Glutamatergic neuron (in vitro differentiated cells): ENCODE measurements around the gene LRRC4B. TPM values are rescaled to one million over a fixed set of nuclear protein-coding genes. Genes with fewer than 3 reads are reported as not detected.

ENCODE experiments used
- DNase-seq: peaks from one replicate; pipeline ENCODE4 v3.0.0; 2022
- H3K27ac Mint-ChIP-seq: one replicate; pipeline ENCODE4 v1.8.0; 2020; ENCODE audit warnings: mild to moderate bottlenecking, mixed read lengths, inconsistent platforms; ENCODE audit not compliant: unreplicated experiment
- H3K27me3 Mint-ChIP-seq: one replicate; pipeline ENCODE4 v1.8.0; 2020; ENCODE audit warnings: mild to moderate bottlenecking, moderate library complexity, mixed read lengths, inconsistent platforms; ENCODE audit not compliant: unreplicated experiment
- H3K36me3 Mint-ChIP-seq: one replicate; pipeline ENCODE4 v1.8.0; 2020; ENCODE audit warnings: mild to moderate bottlenecking, mixed read lengths, inconsistent platforms; ENCODE audit not compliant: unreplicated experiment
- H3K4me1 Mint-ChIP-seq: one replicate; pipeline ENCODE4 v1.8.0; 2020; ENCODE audit warnings: mild to moderate bottlenecking, low read depth, mixed read lengths, inconsistent platforms; ENCODE audit not compliant: unreplicated experiment
- H3K4me3 Mint-ChIP-seq: one replicate; pipeline ENCODE4 v1.8.0; 2020; ENCODE audit warnings: mild to moderate bottlenecking, mixed read lengths, inconsistent platforms; ENCODE audit not compliant: unreplicated experiment
- H3K9me3 Mint-ChIP-seq: one replicate; pipeline ENCODE4 v1.8.0; 2020; ENCODE audit warnings: mild to moderate bottlenecking, moderate library complexity, mixed read lengths, inconsistent platforms; ENCODE audit not compliant: unreplicated experiment
- CTCF ChIP-seq: fragments of 200-600 bp; sonication (generic); IDR thresholded peaks from one replicate; pipeline ENCODE4 v1.5.0; 2021; ENCODE audit not compliant: partially characterized antibody, unreplicated experiment
- total RNA-seq: library from RNA; stranded (reverse); fragmentation: NEBNext Ultra II Directional; extraction: Animal tissue kit (Norgen Biotek cat#: 25700); gene quantifications from one replicate; pipeline ENCODE4 v1.2.1, GENCODE V29; 2021; ENCODE audit not compliant: unreplicated experiment

Gene LRRC4B
- total RNA-seq, 1 donor from 2014 or later = 28.5 TPM

DNA sequence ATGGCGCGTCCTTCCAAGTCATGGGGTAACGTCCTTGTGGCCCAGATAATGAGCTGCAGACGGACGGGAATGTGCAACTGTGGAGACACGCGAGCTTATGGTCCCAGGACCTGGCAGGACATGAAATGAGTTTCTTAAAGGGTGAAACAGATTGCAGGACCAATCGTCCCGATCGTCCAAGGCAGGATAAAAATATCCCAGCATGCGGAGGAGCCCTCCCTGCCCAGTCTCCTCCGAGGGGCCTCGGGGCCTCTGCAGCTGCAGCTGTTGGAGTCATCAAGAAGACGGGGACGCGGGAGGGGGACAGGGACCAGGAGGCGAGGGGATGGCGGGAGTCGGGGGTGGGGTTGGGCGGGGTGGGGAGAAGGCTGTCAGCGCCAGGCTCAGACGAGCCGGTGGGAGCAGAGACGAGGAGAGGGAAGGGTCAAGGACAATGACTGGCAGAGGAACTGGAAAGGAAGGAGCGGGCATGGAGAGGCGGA, 77.2 kb downstream of the LRRC4B start:
- TF ChIP-seq CTCF = no peak
- Mint-ChIP-seq H3K27ac (peak overlapping the region; percentile 55), H3K9me3 (peaks cover 17% of the 10 kb centered on the region), H3K4me3 (peak overlapping the region; percentile 77), H3K27me3 (peaks cover 15% of the 10 kb centered on the region), H3K4me1 (peaks cover 21% of the 10 kb centered on the region), H3K36me3 (peaks cover 13% of the 10 kb centered on the region)
- no peak for DNase-seq

DNA sequence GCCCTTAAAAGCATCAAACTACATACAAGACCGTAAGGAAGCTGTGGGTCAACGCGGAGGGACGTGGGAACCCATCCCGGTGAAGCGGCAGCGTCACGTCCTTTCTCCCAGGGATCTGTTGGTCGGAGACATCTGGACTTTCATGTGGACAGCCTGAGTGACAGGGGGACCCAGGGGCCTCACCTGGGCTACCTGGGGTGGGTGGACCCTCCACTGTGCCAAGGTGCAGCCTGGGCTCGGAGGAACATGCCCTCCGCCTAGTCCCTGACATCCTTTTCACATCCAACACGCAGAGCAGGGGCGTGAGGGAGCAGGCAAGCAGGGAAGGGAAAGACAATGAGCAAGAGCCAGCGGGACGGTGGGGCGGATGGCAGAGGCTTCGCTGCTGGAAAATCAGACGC, 77.8 kb downstream of the LRRC4B start:
- peaks cover 18% of the 10 kb centered on the region for H3K36me3 Mint-ChIP-seq
- TF ChIP-seq CTCF = no peak
- H3K4me1 Mint-ChIP-seq = peaks cover 21% of the 10 kb centered on the region
- peaks cover 15% of the 10 kb centered on the region for H3K27me3 Mint-ChIP-seq
- peaks cover 20% of the 10 kb centered on the region for H3K9me3 Mint-ChIP-seq
- no peak for DNase-seq
- no peak overlapping the region for H3K4me3 Mint-ChIP-seq
- H3K27ac Mint-ChIP-seq = peak overlapping the region; percentile 55

DNA sequence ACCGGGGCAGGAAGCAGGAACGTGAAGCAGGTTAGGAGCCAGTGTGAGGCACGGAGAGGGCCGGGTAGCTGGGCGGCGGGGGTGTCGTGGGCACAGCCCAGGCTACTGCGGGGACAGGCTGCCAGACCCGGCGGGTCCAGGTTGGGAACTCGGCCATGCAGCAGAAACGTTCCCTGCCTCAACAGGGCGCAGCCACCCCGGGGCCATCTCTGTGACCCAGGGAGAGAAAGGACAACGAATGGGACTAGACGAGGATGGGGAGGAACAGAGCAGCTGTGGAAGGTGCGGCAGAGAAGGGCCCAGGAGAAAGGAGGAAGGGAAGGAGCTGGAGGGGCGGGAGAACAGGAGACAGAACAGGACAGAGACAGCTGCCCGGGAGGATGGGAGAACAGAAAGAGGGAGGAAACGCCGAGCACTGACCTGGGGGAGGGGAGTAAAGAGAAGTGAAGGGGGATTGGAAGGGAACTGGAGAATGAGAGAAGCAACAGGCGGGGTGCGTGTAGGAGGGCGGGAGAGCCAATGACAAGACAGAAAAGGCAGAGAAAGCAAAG, 78.7 kb downstream of the LRRC4B start:
- no peak for DNase-seq
- TF ChIP-seq CTCF = no peak
- Mint-ChIP-seq H3K9me3 (peaks cover 20% of the 10 kb centered on the region), H3K4me1 (peaks cover 21% of the 10 kb centered on the region), H3K27ac (peak overlapping the region; percentile 78), H3K36me3 (peaks cover 21% of the 10 kb centered on the region), H3K27me3 (peaks cover 15% of the 10 kb centered on the region), H3K4me3 (peak overlapping the region; percentile 61)

DNA sequence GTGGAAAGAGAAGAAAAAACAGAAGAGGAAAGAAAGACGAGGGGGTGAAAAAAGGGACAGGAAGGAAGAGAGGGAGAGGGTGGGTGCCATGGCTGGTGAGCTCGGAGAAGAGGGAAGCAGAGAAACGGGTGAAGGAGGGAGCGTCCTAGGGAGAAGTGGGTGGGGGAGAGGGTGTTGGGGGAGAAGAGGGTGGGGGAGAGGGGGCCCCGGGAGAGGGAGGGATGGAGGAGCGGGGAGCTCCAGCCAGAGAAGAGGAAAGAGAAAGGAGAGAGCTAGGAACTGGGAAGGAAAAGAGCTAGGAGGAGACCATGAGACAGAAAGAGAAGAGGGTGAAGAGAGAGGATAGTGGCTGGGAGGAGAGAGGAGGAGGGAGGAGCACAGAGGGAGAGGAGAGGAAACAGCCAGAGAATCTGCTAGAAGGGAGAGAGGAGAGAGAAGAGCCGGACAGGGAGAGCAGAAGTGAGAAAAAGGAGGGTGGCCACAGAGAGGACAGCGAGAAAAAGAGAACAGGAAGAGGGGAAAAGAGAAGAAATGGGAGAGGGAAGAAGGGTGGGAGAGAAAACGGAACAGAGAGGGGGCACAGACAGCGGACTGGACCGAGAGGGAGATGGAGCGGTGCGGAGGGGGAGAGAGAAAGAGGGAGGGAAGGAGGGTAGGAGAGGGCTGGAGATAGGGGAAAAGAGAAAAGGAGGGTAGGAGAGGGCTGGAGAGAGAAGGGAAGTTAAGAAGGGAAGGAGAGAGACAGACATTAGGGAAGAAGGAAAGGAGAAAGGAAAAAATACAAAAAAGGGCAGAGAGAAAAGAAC, 79.6 kb downstream of the LRRC4B start:
- Mint-ChIP-seq H3K27me3 (peaks cover 15% of the 10 kb centered on the region), H3K27ac (peak overlapping the region; percentile 84), H3K4me3 (peak overlapping the region; percentile 25), H3K36me3 (peaks cover 21% of the 10 kb centered on the region), H3K4me1 (peaks cover 21% of the 10 kb centered on the region), H3K9me3 (peaks cover 20% of the 10 kb centered on the region)
- TF ChIP-seq CTCF = no peak
- no peak for DNase-seq
